CD4-positive, CD25-positive, alpha-beta regulatory T cell (primary cell): ENCODE results near the gene FAM133A. TPM values are rescaled to one million over a fixed set of nuclear protein-coding genes. Genes with fewer than 3 reads are reported as not detected.

Source experiments
- ATAC-seq, 2 donors: fragments of 150-1000 bp; cut with Tn5 transposase; one replicate each; pipeline ENCODE4 v1.10.0; 2021; ENCODE audit warnings: low read depth in 2 of 2, moderate number of reproducible peaks in 2 of 2, moderate library complexity in 1 of 2
- DNase-seq, 3 donors: peaks; one replicate each; pipeline versions ENCODE4 v3.0.0 to v3.0.0-alpha.2; 2012 to 2022; ENCODE audit warnings: mixed read lengths in 1 of 3
- H3K27ac ChIP-seq: one replicate; pipeline ENCODE4 v1.7.0; 2013; ENCODE audit warnings: mild to moderate bottlenecking, low read length; ENCODE audit not compliant: insufficient read depth, poor library complexity, severe bottlenecking
- H3K27me3 ChIP-seq: one replicate; pipeline ENCODE4 v1.7.0; 2013; ENCODE audit warnings: low read length; ENCODE audit not compliant: control insufficient read depth, insufficient read depth
- H3K36me3 ChIP-seq: one replicate; pipeline ENCODE4 v1.7.0; 2013; ENCODE audit warnings: mild to moderate bottlenecking, low read length, moderate library complexity; ENCODE audit not compliant: control insufficient read depth, insufficient read depth
- H3K4me1 ChIP-seq: 2 replicates; pipeline ENCODE4 v1.7.0; 2013; ENCODE audit warnings: mild to moderate bottlenecking, low read length; ENCODE audit not compliant: insufficient read depth, control insufficient read depth, poor library complexity, severe bottlenecking
- H3K4me3 ChIP-seq: one replicate; pipeline ENCODE4 v1.7.0; 2013; ENCODE audit warnings: low read depth, mild to moderate bottlenecking, low read length, moderate library complexity
- H3K9me3 ChIP-seq, 2 experiments: 1 replicate in 1 of 2; 2 replicates in 1 of 2; pipeline ENCODE4 v1.7.0; 2013; ENCODE audit warnings: low read length in 2 of 2, mild to moderate bottlenecking in 1 of 2, moderate library complexity in 1 of 2; ENCODE audit not compliant: control insufficient read depth in 2 of 2
- H3K27ac Mint-ChIP-seq, 3 donors: one replicate each; pipeline ENCODE4 v1.8.0; 2020 to 2022; ENCODE audit warnings: mild to moderate bottlenecking in 3 of 3, mixed read lengths in 3 of 3, moderate library complexity in 2 of 3
- H3K27me3 Mint-ChIP-seq: one replicate; pipeline ENCODE4 v1.8.0; 2022; ENCODE audit warnings: mild to moderate bottlenecking, mixed read lengths
- H3K36me3 Mint-ChIP-seq: one replicate; pipeline ENCODE4 v1.8.0; 2020; ENCODE audit warnings: mixed read lengths
- H3K4me1 Mint-ChIP-seq, 4 donors: one replicate each; pipeline ENCODE4 v1.8.0; 2020 to 2022; ENCODE audit warnings: mixed read lengths in 4 of 4, mild to moderate bottlenecking in 1 of 4
- H3K4me3 Mint-ChIP-seq, 4 donors: one replicate each; pipeline ENCODE4 v1.8.0; 2020 to 2022; ENCODE audit warnings: mild to moderate bottlenecking in 4 of 4, mixed read lengths in 4 of 4, moderate library complexity in 3 of 4
- H3K9me3 Mint-ChIP-seq, 7 donors: one replicate each; pipeline ENCODE4 v1.8.0; 2020 to 2022; ENCODE audit warnings: mixed read lengths in 7 of 7, mild to moderate bottlenecking in 3 of 7, moderate library complexity in 2 of 7
- polyA plus RNA-seq, 4 donors: library from polyadenylated mRNA; unstranded; fragments of 300-500 nt; fragmentation: Illumina TruSeq; gene quantifications; one replicate each; pipeline ENCODE4 v1.2.3, GENCODE V29; 2021
- total RNA-seq: library from RNA; stranded (reverse); gene quantifications from one replicate; pipeline ENCODE4 v1.2.3, GENCODE V29; 2022

Gene FAM133A
- not detected for total RNA-seq
- not detected for polyA plus RNA-seq

DNA sequence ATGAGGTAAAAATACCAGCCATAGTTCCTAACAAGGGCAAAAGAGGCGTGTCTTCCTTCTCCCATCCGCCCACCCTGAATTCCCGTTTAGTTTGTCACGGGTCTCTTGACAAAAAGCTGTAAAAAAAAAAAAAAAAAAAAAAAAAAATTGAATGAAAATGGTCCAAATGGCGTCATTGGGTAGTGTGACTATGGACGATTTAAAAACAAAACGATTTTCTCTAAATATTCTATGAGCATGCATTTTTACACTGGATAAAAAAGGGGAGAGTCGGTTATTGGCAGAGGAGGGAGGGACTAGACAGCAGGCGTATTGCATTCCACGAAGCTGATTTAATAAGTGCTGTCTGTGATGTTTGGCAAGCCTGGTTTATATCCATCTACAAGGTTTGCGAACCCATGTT is at the start of gene FAM133A:
Gene FAM133A (plus strand): TSS at position 338 of the 403 bp plus-strand sequence. CDS start 35,214 bp downstream, outside the sequence.
- peaks cover 0 to 26% (median 14%) of the 10 kb centered on the region in 4 donors for H3K4me1 Mint-ChIP-seq
- H3K4me1 ChIP-seq, result peaks cover 7% of the 10 kb centered on the region
- H3K36me3 ChIP-seq, result no peaks in the 10 kb centered on the region
- no peaks in the 10 kb centered on the region for H3K27me3 ChIP-seq
- H3K27me3 Mint-ChIP-seq, result peaks cover 10% of the 10 kb centered on the region
- H3K9me3 Mint-ChIP-seq, result peaks cover 0 to 2% (median 0%) of the 10 kb centered on the region in 7 donors
- ATAC-seq (no peak), DNase-seq (peak in 2 of 3 donors; percentile 4 to 16)
- peak within 1 kb of the TSS; percentile 65 for H3K4me3 ChIP-seq
- H3K27ac Mint-ChIP-seq, result peak within 1 kb of the TSS; percentile 94 to 95 (median 95)
- H3K36me3 Mint-ChIP-seq, result no peaks in the 10 kb centered on the region
- H3K4me3 Mint-ChIP-seq, result peak within 1 kb of the TSS; percentile 86 to 98 (median 97)
- H3K27ac ChIP-seq, result peak within 1 kb of the TSS; percentile 57
- no peaks in the 10 kb centered on the region for H3K9me3 ChIP-seq

DNA sequence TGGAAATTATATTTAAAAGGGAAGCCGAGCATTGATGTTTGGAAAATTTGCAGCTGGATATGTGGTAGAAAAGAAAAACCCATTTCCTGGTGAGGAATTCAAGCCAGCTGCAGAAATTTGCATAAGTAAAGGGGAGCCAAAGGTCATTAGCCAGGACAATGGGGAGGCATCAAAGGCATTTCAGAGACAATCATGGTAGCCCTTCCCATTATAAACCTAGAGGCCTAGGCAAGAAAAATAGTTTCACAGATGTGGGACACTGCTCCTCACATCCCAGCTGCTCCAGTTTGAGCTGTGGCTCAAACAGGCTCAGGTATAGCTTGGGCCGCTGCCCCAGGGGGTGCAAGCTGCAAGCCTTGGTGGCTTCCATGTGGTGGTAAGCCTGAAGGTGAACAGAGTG is 36.4 kb upstream of the FAM133A start:
- DNase-seq (no peak), ATAC-seq (no peak)
- no peak overlapping the region for H3K4me3 Mint-ChIP-seq
- H3K4me1 ChIP-seq, result no peaks in the 10 kb centered on the region
- no peaks in the 10 kb centered on the region for H3K36me3 ChIP-seq
- no peaks in the 10 kb centered on the region for H3K4me1 Mint-ChIP-seq
- H3K27ac ChIP-seq, result no peak overlapping the region
- no peak overlapping the region for H3K4me3 ChIP-seq
- no peaks in the 10 kb centered on the region for H3K9me3 ChIP-seq
- H3K36me3 Mint-ChIP-seq, result no peaks in the 10 kb centered on the region
- H3K27me3 Mint-ChIP-seq, result no peaks in the 10 kb centered on the region
- peaks cover 0 to 9% (median 0%) of the 10 kb centered on the region in 7 donors for H3K9me3 Mint-ChIP-seq
- H3K27me3 ChIP-seq, result no peaks in the 10 kb centered on the region
- H3K27ac Mint-ChIP-seq, result no peak overlapping the region

DNA sequence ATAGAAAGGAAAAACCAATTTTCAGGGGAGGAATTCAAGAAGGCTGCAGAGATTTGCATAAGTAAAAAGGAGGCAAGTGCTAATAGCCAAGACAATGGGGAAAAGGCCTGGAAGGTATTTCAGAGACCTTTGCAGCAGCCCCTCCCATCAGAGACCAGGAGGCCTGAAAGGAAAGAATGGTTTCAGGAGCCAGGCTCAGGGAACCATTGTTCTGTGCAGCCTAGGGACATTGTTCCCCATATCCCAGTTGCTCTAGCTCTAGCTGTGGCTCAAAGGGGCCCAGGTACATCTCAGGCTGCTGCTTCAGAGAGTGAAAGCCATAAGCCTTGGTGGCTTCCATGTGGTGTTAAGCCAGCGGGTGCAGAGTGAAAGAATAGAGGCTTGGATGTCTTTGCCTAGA is 24.6 kb upstream of the FAM133A start:
- no peak overlapping the region for H3K4me3 Mint-ChIP-seq
- peaks cover 0 to 10% (median 0%) of the 10 kb centered on the region in 7 donors for H3K9me3 Mint-ChIP-seq
- no peak overlapping the region for H3K27ac Mint-ChIP-seq
- no peaks in the 10 kb centered on the region for H3K27me3 Mint-ChIP-seq
- H3K4me3 ChIP-seq, result no peak overlapping the region
- no peaks in the 10 kb centered on the region for H3K36me3 ChIP-seq
- no peaks in the 10 kb centered on the region for H3K36me3 Mint-ChIP-seq
- no peaks in the 10 kb centered on the region for H3K4me1 Mint-ChIP-seq
- no peaks in the 10 kb centered on the region for H3K9me3 ChIP-seq
- H3K4me1 ChIP-seq, result no peaks in the 10 kb centered on the region
- ATAC-seq, result no peak
- no peak overlapping the region for H3K27ac ChIP-seq
- no peak for DNase-seq
- no peaks in the 10 kb centered on the region for H3K27me3 ChIP-seq

DNA sequence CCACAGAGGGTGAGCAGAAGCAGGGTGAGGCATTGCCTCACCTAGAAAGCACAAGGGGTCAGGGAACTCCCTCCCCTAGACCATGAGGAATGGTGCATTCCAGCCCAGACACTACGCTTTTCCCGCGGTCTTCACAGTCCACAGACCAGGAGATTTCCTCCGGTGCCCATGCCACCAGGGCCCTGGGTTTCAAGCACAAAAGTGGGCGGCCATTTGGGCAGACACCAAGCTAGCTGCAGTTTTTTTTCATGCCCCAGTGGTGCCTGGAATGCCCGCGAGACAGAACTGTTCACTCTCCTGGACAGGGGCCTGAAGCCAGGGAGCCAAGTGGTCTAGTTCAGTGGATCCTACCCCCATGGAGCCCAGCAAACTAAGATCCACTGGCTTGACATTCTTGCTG is 13.4 kb upstream of the FAM133A start:
- no peaks in the 10 kb centered on the region for H3K9me3 ChIP-seq
- Mint-ChIP-seq H3K9me3 (peaks cover 0 to 1% (median 0%) of the 10 kb centered on the region in 7 donors), H3K27ac (no peak overlapping the region), H3K4me3 (no peak overlapping the region), H3K36me3 (no peaks in the 10 kb centered on the region), H3K27me3 (no peaks in the 10 kb centered on the region), H3K4me1 (no peaks in the 10 kb centered on the region)
- H3K4me1 ChIP-seq, result no peaks in the 10 kb centered on the region
- no peak overlapping the region for H3K27ac ChIP-seq
- no peak overlapping the region for H3K4me3 ChIP-seq
- ATAC-seq (no peak), DNase-seq (no peak)
- H3K36me3 ChIP-seq, result no peaks in the 10 kb centered on the region
- no peaks in the 10 kb centered on the region for H3K27me3 ChIP-seq

DNA sequence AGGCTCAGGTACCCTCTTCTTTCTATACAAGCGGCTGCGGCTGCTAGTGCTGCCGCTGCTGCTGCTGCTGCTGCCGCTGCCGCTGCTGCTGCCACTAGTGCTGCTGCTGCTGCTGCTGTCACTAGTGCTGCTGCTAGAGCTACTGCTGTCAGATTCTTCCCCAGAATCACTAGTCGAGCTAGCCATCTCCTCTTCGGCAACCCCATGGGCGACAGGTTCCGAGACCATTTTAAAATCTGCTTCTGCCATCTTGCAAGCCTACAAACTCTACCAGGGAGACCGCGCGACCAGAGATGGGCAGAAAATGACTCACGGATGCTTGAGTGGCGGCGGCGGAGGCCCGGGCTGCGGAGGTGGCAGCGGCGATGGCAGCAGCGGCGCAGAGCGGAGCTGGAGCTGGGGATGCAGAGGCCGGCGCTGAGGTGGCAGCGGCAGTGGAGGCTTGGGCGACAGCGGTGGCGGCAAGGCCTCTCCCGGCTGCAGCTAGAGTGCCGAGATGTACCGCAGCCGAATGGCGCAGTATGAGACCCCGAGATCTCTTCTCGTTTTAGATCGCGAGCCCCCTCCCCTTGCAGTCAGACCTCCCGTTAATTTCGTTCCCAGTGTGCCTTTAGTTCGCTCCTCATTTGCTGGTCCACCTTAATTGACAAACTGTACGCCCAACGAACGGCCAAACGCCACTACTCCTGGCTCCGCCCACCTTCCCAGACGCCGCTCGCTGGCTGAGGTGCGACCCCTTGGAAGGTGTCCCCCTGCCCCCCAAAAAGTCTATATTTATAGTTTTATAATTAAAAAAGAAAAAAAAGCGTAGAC is 744 bp upstream of the FAM133A start, which contains the start of gene NAP1L3:
Gene NAP1L3 (minus strand): TSS at position 523 of the 813 bp plus-strand sequence. CDS start 274 bp downstream, at position 249.
- H3K36me3 Mint-ChIP-seq, result no peaks in the 10 kb centered on the region
- H3K36me3 ChIP-seq, result no peaks in the 10 kb centered on the region
- H3K27me3 ChIP-seq, result no peaks in the 10 kb centered on the region
- peak; percentile 11 to 77 (median 62) for DNase-seq
- peak within 1 kb of the TSS; percentile 57 for H3K27ac ChIP-seq
- peak within 1 kb of the TSS; percentile 86 to 98 (median 97) for H3K4me3 Mint-ChIP-seq
- H3K27me3 Mint-ChIP-seq, result peaks cover 10% of the 10 kb centered on the region
- peaks cover 0 to 2% (median 0%) of the 10 kb centered on the region in 7 donors for H3K9me3 Mint-ChIP-seq
- ATAC-seq, result peak; percentile 70 to 73
- H3K27ac Mint-ChIP-seq, result peak within 1 kb of the TSS; percentile 94 to 95 (median 95)
- peaks cover 7% of the 10 kb centered on the region for H3K4me1 ChIP-seq
- H3K4me1 Mint-ChIP-seq, result peaks cover 0 to 26% (median 14%) of the 10 kb centered on the region in 4 donors
- peak within 1 kb of the TSS; percentile 80 for H3K4me3 ChIP-seq
- no peaks in the 10 kb centered on the region for H3K9me3 ChIP-seq

DNA sequence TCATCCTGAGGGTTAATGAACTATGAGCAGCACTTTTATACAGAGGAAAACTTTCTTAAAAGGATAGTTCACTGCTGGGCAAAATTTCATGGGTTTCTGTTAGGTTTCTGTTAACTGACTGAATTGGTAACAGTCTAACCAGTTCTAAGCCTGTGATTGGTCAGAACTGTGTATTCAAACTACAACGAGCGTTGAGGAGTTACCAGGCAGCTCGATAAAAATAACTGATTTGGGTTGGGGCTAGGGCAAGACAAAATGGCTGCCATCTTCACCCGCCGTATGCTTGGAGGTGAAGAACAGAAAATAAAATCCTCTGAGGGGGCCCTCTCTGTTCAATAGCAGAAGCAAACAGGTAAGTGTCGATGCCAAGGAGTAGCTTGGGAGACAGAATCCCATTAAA is 22.0 kb downstream of the FAM133A start:
- Histone ChIP-seq H3K27me3 (no peaks in the 10 kb centered on the region), H3K4me3 (no peak overlapping the region), H3K9me3 (no peaks in the 10 kb centered on the region), H3K36me3 (no peaks in the 10 kb centered on the region), H3K4me1 (no peaks in the 10 kb centered on the region), H3K27ac (no peak overlapping the region)
- H3K4me3 Mint-ChIP-seq, result no peak overlapping the region
- no peaks in the 10 kb centered on the region for H3K27me3 Mint-ChIP-seq
- DNase-seq, result no peak
- no peaks in the 10 kb centered on the region for H3K36me3 Mint-ChIP-seq
- H3K27ac Mint-ChIP-seq, result no peak overlapping the region
- H3K9me3 Mint-ChIP-seq, result no peaks in the 10 kb centered on the region
- ATAC-seq, result no peak
- no peaks in the 10 kb centered on the region for H3K4me1 Mint-ChIP-seq

DNA sequence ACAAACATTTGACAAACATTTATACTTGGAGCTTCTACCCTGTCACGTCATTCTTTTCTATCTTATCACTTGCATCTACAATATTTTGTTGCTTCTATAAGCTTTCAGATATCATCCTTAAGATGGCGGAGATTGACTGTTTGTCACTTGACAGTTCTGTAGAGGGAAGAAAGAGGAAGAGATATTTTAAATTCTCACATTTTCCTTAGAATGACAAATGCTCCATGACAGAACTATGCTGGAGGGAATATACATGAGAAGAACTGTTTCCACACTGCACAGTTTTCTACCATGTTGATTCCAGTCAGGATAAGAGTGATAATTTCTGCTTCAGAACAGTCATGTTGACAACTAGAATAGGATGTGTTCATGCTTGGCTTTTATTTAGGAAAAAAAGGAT is 29.7 kb downstream of the FAM133A start:
- Mint-ChIP-seq H3K4me1 (no peaks in the 10 kb centered on the region), H3K9me3 (peaks cover 0 to 2% (median 0%) of the 10 kb centered on the region in 7 donors), H3K36me3 (no peaks in the 10 kb centered on the region), H3K27ac (no peak overlapping the region), H3K27me3 (no peaks in the 10 kb centered on the region), H3K4me3 (no peak overlapping the region)
- Histone ChIP-seq H3K4me1 (no peaks in the 10 kb centered on the region), H3K9me3 (peaks cover 0 to 3% of the 10 kb centered on the region in 2 experiments), H3K27ac (no peak overlapping the region), H3K27me3 (no peaks in the 10 kb centered on the region), H3K36me3 (no peaks in the 10 kb centered on the region), H3K4me3 (no peak overlapping the region)
- ATAC-seq (no peak), DNase-seq (no peak)
